ENCODE data around the gene GSTA3. TPM values are rescaled to one million over a fixed set of nuclear protein-coding genes. Genes with fewer than 3 reads are reported as not detected.

The GSTA3 gene
- not detected in 2 replicates for total RNA-seq
- not detected in 2 replicates for polyA plus RNA-seq
- not detected in 2 replicates for polyA plus RNA-seq (2012)
- not detected in 2 replicates for polyA minus RNA-seq (ENCODE audit: low replicate concordance)

- H3K36me3 ChIP-seq (ENCODE audit: control insufficient read depth, insufficient read depth, low read length), result no peaks in the 10 kb centered on the region
- no peaks in the 10 kb centered on the region for H3K79me2 ChIP-seq (ENCODE audit: control insufficient read depth, insufficient read depth, low read length)
- no peak within 1 kb of the TSS for H3K27ac ChIP-seq (ENCODE audit: insufficient read depth, low read length)
- DNase-seq (ENCODE audit: low read depth in 2 of 2), result no peak
- no peak within 1 kb of the TSS for H3K9ac ChIP-seq (ENCODE audit: insufficient read depth, low read length)
- H3K4me2 ChIP-seq (ENCODE audit: extremely low read depth, insufficient read depth, low read length), result no peak within 1 kb of the TSS
- no peaks in the 10 kb centered on the region for H3K4me1 ChIP-seq (ENCODE audit: control insufficient read depth, extremely low read depth, insufficient read depth, low read length)
- H3K9me3 ChIP-seq (ENCODE audit: control insufficient read depth, insufficient read depth, low read depth, low read length), result no peaks in the 10 kb centered on the region
- no peak for TF ChIP-seq CTCF (conservative IDR thresholded peaks at IDR 0.05 in 1 of 2, IDR thresholded peaks at IDR 0.05 in 1 of 2; ENCODE audit: low read depth in 1 of 2, low read length in 2 of 2)
- TF ChIP-seq EZH2 (IDR thresholded peaks at IDR 0.05; ENCODE audit: low read length, missing control alignments), result no peak
- no peaks in the 10 kb centered on the region for H4K20me1 ChIP-seq (ENCODE audit: control insufficient read depth, extremely low read depth, insufficient read depth, low read length)
- no peaks in the 10 kb centered on the region for H3K27me3 ChIP-seq (ENCODE audit: control insufficient read depth, insufficient read depth, low read length)
- no peak within 1 kb of the TSS for H2AFZ ChIP-seq (ENCODE audit: low read length)
- no peak within 1 kb of the TSS for H3K4me3 ChIP-seq (replicated peaks in 1 of 4; ENCODE audit: control extremely low read depth in 1 of 4, insufficient read depth in 1 of 4, low read depth in 3 of 4, low read length in 4 of 4)
Observed at GRCh38 chr6:52909531-52909930, at the start of gene GSTA3. Gene GSTA3 (minus strand): TSS chr6:52909698. CDS start chr6:52905834, 3,864 bp downstream.

GRCh38 chr6:52958546-52959255, 49.2 kb upstream of the GSTA3 start:
- no peaks in the 10 kb centered on the region for H4K20me1 ChIP-seq (ENCODE audit: control insufficient read depth, extremely low read depth, insufficient read depth, low read length)
- no peak overlapping the region for H3K4me2 ChIP-seq (ENCODE audit: extremely low read depth, insufficient read depth, low read length)
- no peak overlapping the region for H2AFZ ChIP-seq (ENCODE audit: low read length)
- peaks cover 2% of the 10 kb centered on the region for H3K27me3 ChIP-seq (ENCODE audit: control insufficient read depth, insufficient read depth, low read length)
- H3K9me3 ChIP-seq (ENCODE audit: control insufficient read depth, insufficient read depth, low read depth, low read length), result no peaks in the 10 kb centered on the region
- H3K36me3 ChIP-seq (ENCODE audit: control insufficient read depth, insufficient read depth, low read length), result no peaks in the 10 kb centered on the region
- H3K79me2 ChIP-seq (ENCODE audit: control insufficient read depth, insufficient read depth, low read length), result no peaks in the 10 kb centered on the region
- H3K4me3 ChIP-seq (replicated peaks in 1 of 4; ENCODE audit: control extremely low read depth in 1 of 4, insufficient read depth in 1 of 4, low read depth in 3 of 4, low read length in 4 of 4), result no peak overlapping the region
- H3K27ac ChIP-seq (ENCODE audit: insufficient read depth, low read length), result no peak overlapping the region
- DNase-seq (ENCODE audit: low read depth in 2 of 2), result no peak
- no peaks in the 10 kb centered on the region for H3K4me1 ChIP-seq (ENCODE audit: control insufficient read depth, extremely low read depth, insufficient read depth, low read length)
- no peak overlapping the region for H3K9ac ChIP-seq (ENCODE audit: insufficient read depth, low read length)
- TF ChIP-seq EZH2 (IDR thresholded peaks at IDR 0.05; ENCODE audit: low read length, missing control alignments) (no peak), CTCF (conservative IDR thresholded peaks at IDR 0.05 in 1 of 2, IDR thresholded peaks at IDR 0.05 in 1 of 2; ENCODE audit: low read depth in 1 of 2, low read length in 2 of 2) (no peak)

GRCh38 chr6:52955871-52956270, 46.4 kb upstream of the GSTA3 start:
- Histone ChIP-seq H3K36me3 (ENCODE audit: control insufficient read depth, insufficient read depth, low read length) (no peaks in the 10 kb centered on the region), H3K9ac (ENCODE audit: insufficient read depth, low read length) (no peak overlapping the region), H3K9me3 (ENCODE audit: control insufficient read depth, insufficient read depth, low read depth, low read length) (no peaks in the 10 kb centered on the region), H3K4me1 (ENCODE audit: control insufficient read depth, extremely low read depth, insufficient read depth, low read length) (no peaks in the 10 kb centered on the region), H3K79me2 (ENCODE audit: control insufficient read depth, insufficient read depth, low read length) (no peaks in the 10 kb centered on the region), H3K4me3 (replicated peaks in 1 of 4; ENCODE audit: control extremely low read depth in 1 of 4, insufficient read depth in 1 of 4, low read depth in 3 of 4, low read length in 4 of 4) (no peak overlapping the region), H3K27me3 (ENCODE audit: control insufficient read depth, insufficient read depth, low read length) (peaks cover 2% of the 10 kb centered on the region), H3K4me2 (ENCODE audit: extremely low read depth, insufficient read depth, low read length) (no peak overlapping the region), H4K20me1 (ENCODE audit: control insufficient read depth, extremely low read depth, insufficient read depth, low read length) (no peaks in the 10 kb centered on the region), H3K27ac (ENCODE audit: insufficient read depth, low read length) (no peak overlapping the region), H2AFZ (ENCODE audit: low read length) (no peak overlapping the region)
- TF ChIP-seq EZH2 (IDR thresholded peaks at IDR 0.05; ENCODE audit: low read length, missing control alignments) (no peak), CTCF (conservative IDR thresholded peaks at IDR 0.05 in 1 of 2, IDR thresholded peaks at IDR 0.05 in 1 of 2; ENCODE audit: low read depth in 1 of 2, low read length in 2 of 2) (no peak)
- DNase-seq (ENCODE audit: low read depth in 2 of 2), result no peak
